Activated CD8-positive, alpha-beta memory T cell treated with anti-CD3 and anti-CD28 coated beads for 4 hours (primary cell): ENCODE results near the gene TGFBR1.
"Not testable (repeated sequence)": the region's sequence is repeated elsewhere in the genome, so short reads cannot be mapped to it uniquely, and the experiment has no call there.

ENCODE experiments used
- DNase-seq, 2 donors: peaks; one replicate each; pipeline ENCODE4 v3.0.0-alpha.2; 2020; ENCODE audit warnings: low read depth in 2 of 2

The TGFBR1 gene

GRCh38 chr9:99189186-99189585, 84.3 kb downstream of the TGFBR1 start:
- DNase-seq: no peak

GRCh38 chr9:99189887-99190596, 85.1 kb downstream of the TGFBR1 start:
- DNase-seq: no peak

DNA sequence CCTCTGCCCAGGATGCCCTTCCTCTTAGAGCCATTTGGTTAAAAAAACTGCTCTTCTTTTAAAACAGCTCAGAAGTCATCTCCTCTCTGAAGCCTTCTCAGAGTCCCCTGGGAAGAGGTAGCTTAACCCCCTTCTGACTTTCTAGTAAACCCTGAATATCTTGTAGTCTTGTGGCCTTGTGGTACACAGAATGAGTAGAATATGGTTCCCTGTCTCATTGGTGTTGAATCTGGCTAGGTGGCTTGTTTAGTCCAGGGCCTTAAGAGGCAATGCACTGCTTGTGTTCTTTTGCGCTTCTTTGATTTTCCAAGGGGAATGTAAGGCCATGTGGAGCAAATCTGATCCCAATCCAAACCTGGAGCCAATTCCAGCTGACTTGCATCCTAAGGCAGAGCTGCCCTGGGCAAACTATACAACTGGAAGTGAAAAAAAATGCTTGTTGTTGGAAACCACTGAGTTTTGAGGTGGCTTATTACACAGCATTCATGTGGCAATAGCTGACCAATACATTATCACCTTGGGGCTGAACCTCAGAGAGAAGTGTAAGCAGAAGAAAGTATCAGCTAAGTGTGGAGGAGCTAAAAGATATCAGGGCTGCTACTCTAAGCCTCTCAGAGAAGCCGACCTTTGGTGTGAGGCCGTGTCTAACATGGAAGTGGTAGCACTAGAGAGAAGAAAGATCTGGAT, 85.8 kb downstream of the TGFBR1 start:
- DNase-seq: no peak

GRCh38 chr9:99192786-99193465, 88.0 kb downstream of the TGFBR1 start:
- no peak for DNase-seq

GRCh38 chr9:99193466-99193821, 88.5 kb downstream of the TGFBR1 start:
- DNase-seq: no peak

DNA sequence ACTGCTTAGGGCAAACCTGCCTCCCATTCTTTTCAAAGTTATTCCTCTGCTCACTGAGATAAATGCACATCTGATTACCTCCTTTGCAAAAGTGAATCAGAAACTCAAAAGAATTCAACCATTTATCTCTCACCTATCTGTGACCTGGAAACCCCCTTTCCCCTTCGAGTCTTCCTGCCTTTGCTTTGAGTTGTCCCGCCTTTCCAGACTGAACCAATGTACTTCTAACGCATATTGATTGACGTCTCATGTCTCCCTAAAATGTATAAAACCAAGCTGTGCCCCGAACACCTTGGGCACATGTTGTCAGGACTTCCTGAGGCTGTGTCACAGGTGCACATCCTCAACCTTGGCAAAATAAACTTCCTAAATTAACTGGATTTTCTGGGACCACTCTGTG, 91.6 kb downstream of the TGFBR1 start:
- DNase-seq: not testable (repeated sequence)

- DNase-seq: no peak
These were observed 92.3 kb downstream of the TGFBR1 start for GRCh38 chr9:99197124-99197630.

GRCh38 chr9:99197987-99198386, 93.1 kb downstream of the TGFBR1 start:
- no peak for DNase-seq

DNA sequence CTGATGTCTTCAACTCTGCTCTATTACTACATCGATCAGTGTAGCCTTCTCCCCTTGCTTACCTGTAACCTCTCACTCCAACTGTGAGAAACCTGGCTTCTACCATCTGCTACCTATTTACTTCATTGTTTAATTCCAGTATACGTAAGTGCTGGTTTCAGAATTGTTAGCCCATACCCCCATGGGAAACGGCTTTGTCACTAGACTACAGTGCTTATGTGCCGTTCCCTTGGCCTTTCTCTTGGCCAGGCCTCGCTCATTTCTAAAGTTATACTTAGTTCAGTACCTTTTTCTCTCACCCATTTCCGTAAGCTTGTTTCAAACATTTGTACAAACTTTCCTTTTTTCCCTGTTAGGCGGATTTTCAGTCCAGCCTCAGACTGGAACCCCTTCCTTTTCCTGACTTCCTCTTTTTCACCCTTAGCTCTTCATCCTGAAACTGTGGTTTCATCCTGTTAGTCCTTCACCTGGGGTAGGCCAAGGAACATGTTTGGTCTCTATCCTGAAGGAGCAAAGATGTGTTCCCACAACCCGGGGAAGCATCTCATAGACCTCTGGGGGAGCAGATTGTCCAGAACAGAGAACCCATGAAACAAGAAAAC, 95.1 kb downstream of the TGFBR1 start:
- no peak for DNase-seq

DNA sequence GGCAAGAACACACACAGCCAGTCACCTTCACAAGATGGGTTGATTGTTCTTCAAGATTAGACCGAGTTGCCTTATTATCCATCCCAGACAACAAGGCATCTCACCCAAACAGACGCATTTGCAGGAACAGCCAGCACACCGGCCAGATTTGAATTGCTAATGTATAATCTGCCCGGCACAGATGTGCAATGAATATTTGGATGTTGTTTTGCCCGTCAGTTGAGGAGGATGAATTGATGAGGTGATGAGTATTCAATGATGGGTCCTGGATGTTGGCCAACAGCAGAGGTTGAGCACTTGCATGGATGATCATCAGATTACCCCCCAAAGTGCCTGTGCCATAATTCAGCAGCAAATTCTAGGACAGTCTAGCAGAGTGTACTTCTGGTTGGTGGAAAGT, 96.7 kb downstream of the TGFBR1 start:
- DNase-seq: no peak
